T-helper 2 cell treated with Interferon-gamma antibody and Interleukin-4, amounts not matched to agents 100 ng/mL and 5 ng/mL, for 36 hours (primary cell): ENCODE results near the gene CARMIL1. TPM values are rescaled to one million over a fixed set of nuclear protein-coding genes. Genes with fewer than 3 reads are reported as not detected.
"Not testable (repeated sequence)": the region's sequence is repeated elsewhere in the genome, so short reads cannot be mapped to it uniquely, and the experiment has no call there.

ENCODE experiments used
- intact Hi-C: fragments of 100-400 bp; cut with micrococcal nuclease; formaldehyde crosslinking; loops from one replicate; pipeline ENCODE4 v1.15.1; 2023
- total RNA-seq: library from RNA; stranded (reverse); gene quantifications from 2 replicates; pipeline ENCODE4 v1.2.3, GENCODE V29; 2022

Gene CARMIL1
- total RNA-seq, 1 donor from 2014 or later = 2.1 TPM

DNA sequence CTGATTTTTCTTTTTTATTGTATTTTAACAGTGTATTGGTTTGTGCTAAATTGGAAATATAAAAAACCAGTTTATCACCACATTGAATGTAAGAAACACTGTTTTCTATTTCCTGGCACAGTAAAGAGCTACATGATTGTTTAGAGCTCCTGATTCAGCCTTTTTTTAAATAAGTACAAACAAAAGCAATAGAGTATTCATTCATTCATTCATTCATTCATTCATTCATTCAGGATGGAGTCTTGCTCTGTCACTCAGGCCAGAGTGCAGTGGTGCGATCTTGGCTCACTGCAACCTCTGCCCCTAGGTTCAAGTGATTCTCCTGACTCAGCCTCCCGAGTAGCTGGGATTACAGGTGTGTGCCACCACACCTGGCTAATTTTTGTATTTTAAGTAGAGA, 276.0 kb downstream of the CARMIL1 start:
- intact Hi-C loops = loop anchor here (5.0 kb wide), 1 partner anchor 47 kb away; no protein-coding TSS in a partner anchor

- intact Hi-C loops = loop anchor here (1.0 to 5.0 kb wide), 3 partner anchors 46 to 333 kb away; no protein-coding TSS in a partner anchor
These were observed 277.3 kb downstream of the CARMIL1 start for GRCh38 chr6:25556516-25556915.

GRCh38 chr6:25558155-25558817, 279.1 kb downstream of the CARMIL1 start:
- intact Hi-C loops = loop anchor here (5.0 kb wide), 1 partner anchor 44 kb away; no protein-coding TSS in a partner anchor

DNA sequence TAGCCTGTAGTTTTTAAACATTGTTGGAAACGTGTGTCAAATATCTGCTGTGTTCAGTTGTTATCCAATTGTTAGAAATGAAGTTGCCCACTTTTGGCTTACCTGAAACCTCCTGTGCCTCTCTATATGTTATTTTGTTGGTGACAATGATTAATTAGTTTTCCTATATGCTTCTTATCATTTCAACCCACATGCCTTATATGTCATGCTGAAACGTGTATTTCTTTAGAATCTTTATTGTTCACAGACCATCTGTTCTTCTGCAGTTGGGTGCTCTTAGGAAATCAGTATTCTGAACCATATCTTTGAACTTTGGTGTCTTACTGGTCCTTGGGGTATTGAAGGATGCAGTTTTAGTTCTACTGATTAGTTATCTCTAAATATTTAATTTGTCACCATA, 281.7 kb downstream of the CARMIL1 start:
- intact Hi-C loops = no loop called here

DNA sequence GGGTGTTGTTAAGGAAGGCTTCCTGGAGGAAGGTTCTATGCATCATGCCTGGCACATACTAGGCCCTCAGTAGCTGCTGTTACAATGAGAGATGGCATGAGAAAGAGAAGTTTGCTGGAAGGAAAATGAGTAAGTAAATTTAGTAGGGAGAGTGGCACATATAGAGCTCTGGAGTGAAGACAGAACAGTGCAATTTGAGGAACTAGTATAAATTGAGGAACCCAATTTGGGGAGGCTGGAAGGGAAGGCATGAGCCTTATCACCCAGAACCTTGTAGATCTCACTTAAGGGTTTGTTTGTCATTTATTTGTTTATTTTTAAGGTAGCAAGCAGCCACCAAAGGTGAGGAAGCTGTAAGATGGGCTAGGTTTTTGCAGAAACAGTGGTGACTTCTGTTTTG, 285.8 kb downstream of the CARMIL1 start:
- intact Hi-C loops = no loop called here

GRCh38 chr6:25570578-25570977, 291.4 kb downstream of the CARMIL1 start:
- intact Hi-C loops = no loop called here

DNA sequence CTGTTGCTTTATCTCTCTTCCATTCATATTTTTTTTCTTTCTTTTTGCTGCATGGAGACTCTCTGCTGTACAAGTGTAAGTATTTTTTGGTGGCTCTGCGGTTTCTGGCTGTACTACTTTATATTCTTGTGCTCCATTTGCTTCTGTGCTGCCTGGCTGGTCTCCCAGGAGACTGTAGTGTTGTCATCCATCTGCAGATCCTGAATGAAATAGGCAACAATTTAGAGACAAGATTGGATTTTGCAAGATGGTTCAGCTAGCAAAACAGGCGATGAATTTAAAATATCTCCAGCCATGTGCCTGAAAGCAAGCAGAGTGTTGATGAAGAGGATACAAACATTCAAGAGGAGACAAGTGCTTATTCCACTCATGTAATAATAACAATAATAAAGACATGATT, 297.7 kb downstream of the CARMIL1 start:
- intact Hi-C loops = no loop called here

DNA sequence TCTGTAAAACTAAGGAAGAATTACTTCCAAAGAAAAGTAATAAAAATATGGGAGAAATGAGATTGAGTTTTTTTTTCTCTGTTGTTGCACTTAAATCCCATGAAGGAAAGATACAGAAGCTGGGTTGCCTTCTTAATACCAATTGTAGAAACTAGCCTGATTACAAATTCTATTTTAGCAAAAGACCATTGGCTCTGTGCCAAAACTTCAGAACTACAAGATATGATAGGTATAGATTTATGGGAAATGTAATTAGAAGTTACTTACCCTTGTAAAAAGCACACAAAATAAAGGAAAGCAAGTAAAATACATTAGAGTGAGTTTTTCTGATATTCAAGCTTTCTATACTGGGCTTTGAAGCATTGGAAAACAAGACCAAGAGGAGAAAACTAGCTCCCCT, 299.4 kb downstream of the CARMIL1 start:
- intact Hi-C loops = no loop called here

DNA sequence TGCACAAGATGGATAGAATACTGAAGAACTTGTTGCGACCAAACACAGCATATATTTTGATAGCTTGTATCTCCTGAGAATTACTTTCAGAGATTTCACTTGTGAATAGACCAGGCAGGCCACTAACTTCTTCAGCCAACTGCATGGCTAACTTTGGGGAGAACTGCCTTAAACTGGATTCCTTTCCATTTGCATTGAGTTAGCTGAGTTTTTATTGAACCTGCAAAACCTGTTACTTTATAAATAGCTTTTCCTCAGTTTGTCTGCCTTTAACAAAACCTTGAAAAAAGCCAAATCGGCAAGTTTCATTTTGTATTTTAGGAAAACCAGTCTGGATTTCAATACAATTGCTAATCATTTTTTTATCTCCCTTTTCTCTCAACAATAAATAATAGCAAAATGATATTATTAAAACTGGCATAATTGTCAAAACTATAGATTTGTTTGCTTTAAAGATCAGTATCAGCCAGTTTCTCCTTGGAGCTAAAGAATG, 300.3 kb downstream of the CARMIL1 start:
- intact Hi-C loops = no loop called here

GRCh38 chr6:25579902-25580495, 300.8 kb downstream of the CARMIL1 start:
- intact Hi-C loops = no loop called here

DNA sequence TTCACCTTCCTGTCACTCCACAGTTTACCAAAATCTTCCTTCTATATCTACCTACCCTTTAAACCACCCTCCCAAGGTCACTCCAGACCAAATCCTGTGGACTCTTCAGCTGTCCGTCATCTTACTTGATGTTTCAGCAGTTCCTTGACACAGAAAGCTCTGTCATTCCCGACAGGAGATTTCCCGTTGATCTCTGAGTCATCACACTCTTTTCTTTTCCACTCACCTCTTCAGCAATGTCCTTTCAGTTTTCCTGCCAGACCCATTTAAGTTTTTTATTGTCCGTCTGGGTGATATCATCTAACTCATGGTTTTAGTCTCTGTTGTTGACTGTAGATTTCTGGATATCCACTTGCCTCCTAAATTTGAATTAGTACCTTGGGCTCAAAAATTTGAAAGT, 302.9 kb downstream of the CARMIL1 start:
- intact Hi-C loops = no loop called here

- intact Hi-C loops = no loop called here
These were observed 303.9 kb downstream of the CARMIL1 start for GRCh38 chr6:25583099-25583498.

GRCh38 chr6:25583906-25584305, 304.7 kb downstream of the CARMIL1 start:
- intact Hi-C loops = no loop called here

DNA sequence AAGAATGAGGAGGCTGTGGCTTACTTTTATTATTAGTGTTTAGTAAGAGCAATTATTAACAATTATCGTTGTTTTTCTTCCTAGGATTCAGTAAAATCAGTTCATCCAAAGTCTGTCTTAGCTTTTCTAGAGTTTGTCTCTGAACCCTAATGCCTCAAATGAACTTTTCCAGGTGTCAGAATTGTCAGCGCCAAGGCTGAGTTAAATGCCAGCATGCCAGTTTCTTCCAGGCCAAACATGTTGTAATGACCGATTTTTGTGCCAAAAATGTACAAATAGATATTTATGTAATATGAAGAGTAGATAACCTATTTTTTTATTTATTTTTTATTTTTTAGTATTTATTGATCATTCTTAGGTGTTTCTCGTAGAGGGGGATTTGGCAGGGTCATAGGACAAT, 306.1 kb downstream of the CARMIL1 start:
- intact Hi-C loops = no loop called here

GRCh38 chr6:25586119-25586518, 306.9 kb downstream of the CARMIL1 start:
- intact Hi-C loops = not testable (repeated sequence)

- intact Hi-C loops = no loop called here
These were observed 307.8 kb downstream of the CARMIL1 start for GRCh38 chr6:25586927-25587326.

- intact Hi-C loops = no loop called here
These were observed 311.8 kb downstream of the CARMIL1 start for GRCh38 chr6:25590986-25591385.

DNA sequence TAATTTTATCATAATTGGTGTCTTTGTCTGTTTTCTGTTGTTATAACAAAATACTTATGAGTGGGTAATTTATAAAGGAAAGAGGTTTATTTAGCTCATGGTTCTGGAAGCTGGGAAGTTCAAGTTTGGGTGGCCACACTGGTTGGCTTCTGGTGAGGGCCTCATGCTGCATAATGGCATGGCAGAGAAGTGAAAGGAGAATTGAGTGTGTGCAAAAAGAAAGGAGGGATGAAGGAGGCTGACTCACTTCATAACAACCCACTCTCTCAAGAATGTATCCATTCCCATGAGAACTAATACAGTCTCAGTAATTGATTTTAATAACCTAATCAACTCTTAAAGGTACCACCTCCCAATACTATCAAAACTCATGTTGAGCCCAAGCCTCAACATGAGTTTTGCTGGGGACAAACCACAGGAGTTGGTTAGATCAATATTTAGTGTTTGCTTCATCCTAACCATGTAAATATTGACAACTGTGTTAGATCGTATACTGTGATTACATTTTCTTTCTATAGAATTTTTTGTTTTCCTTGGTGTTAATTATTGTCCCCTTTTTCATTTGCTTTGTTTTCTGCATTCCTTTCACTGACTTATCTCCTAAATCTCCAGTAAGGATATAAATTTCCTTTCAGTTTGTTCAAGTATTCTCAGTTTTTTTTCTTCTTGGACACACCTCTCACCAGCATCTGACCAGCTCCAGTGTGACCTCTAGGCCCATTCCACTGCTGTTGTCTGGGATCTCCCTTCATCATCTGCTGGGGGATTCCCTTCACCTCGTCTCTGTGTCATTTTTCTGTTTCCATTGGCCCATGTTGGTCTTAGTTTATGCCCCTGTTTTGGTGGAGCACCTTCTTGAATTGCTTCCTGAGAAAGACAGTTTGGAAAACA, 318.0 kb downstream of the CARMIL1 start:
- intact Hi-C loops = no loop called here

- intact Hi-C loops = loop anchor here (5.0 kb wide), 1 partner anchor 42 kb away; no protein-coding TSS in a partner anchor
These were observed 320.4 kb downstream of the CARMIL1 start for GRCh38 chr6:25599516-25600085.

- intact Hi-C loops = loop anchor here (1.0 to 5.0 kb wide), 4 partner anchors 45 to 379 kb away; no protein-coding TSS in a partner anchor
These were observed 322.9 kb downstream of the CARMIL1 start for GRCh38 chr6:25601800-25602673.
